Natural killer cell (primary cell): Measurements from ENCODE around the gene PPP2R3B. TPM values are rescaled to one million over a fixed set of nuclear protein-coding genes. Genes with fewer than 3 reads are reported as not detected.

Source experiments
- ATAC-seq, 3 donors: fragments of 150-1000 bp in 2 of 3; fragments of 200-7000 bp in 1 of 3; cut with Tn5 transposase; 1 replicate in 1 of 3; 2 replicates in 2 of 3; pipeline ENCODE4 v1.10.0; 2021; ENCODE audit warnings: mild to moderate bottlenecking in 2 of 3, moderate library complexity in 2 of 3
- DNase-seq, 2 donors: peaks; one replicate each; pipeline versions ENCODE4 v3.0.0 to v3.0.0-alpha.2; 2013 to 2021; ENCODE audit warnings: mixed read lengths in 1 of 2
- H3K27ac ChIP-seq: one replicate; pipeline ENCODE4 v1.5.1; 2013; ENCODE audit warnings: mild to moderate bottlenecking, low read length
- H3K27me3 ChIP-seq: one replicate; pipeline ENCODE4 v1.6.1; 2013; ENCODE audit warnings: low read length; ENCODE audit not compliant: control insufficient read depth, insufficient read depth
- H3K36me3 ChIP-seq: one replicate; pipeline ENCODE4 v1.6.1; 2013; ENCODE audit warnings: low read length; ENCODE audit not compliant: control insufficient read depth, insufficient read depth
- H3K4me1 ChIP-seq: one replicate; pipeline ENCODE4 v1.6.1; 2013; ENCODE audit warnings: low read length; ENCODE audit not compliant: control insufficient read depth, insufficient read depth
- H3K4me3 ChIP-seq: one replicate; pipeline ENCODE4 v1.5.1; 2013; ENCODE audit warnings: low read length
- H3K9me3 ChIP-seq: one replicate; pipeline ENCODE4 v1.6.1; 2013; ENCODE audit warnings: low read length; ENCODE audit not compliant: control insufficient read depth, insufficient read depth
- H3K27ac Mint-ChIP-seq, 2 donors: one replicate each; pipeline ENCODE4 v1.8.0; 2022; ENCODE audit warnings: mild to moderate bottlenecking in 2 of 2, mixed read lengths in 2 of 2, moderate library complexity in 1 of 2
- H3K27me3 Mint-ChIP-seq, 2 donors: one replicate each; pipeline ENCODE4 v1.8.0; 2022; ENCODE audit warnings: low read depth in 2 of 2, mixed read lengths in 2 of 2
- H3K36me3 Mint-ChIP-seq: one replicate; pipeline ENCODE4 v1.8.0; 2022; ENCODE audit warnings: mixed read lengths
- H3K4me1 Mint-ChIP-seq, 2 donors: one replicate each; pipeline ENCODE4 v1.8.0; 2022; ENCODE audit warnings: mixed read lengths in 2 of 2
- H3K4me3 Mint-ChIP-seq: one replicate; pipeline ENCODE4 v1.8.0; 2022; ENCODE audit warnings: mild to moderate bottlenecking, moderate library complexity, mixed read lengths
- H3K9me3 Mint-ChIP-seq, 2 donors: one replicate each; pipeline ENCODE4 v1.8.0; 2022; ENCODE audit warnings: mixed read lengths in 2 of 2
- WGBS: methylation state at CpG from one replicate; pipeline ENCODE4 v1.1.7; 2013; ENCODE audit warnings: missing lambda C conversion rate; ENCODE audit not compliant: insufficient coverage; 5-methylcytosine and 5-hydroxymethylcytosine counted together
- intact Hi-C: fragments of 100-400 bp; cut with micrococcal nuclease; formaldehyde crosslinking; loops from one replicate; pipeline ENCODE4 v1.14.2; 2022
- total RNA-seq, 4 donors: library from RNA; stranded (reverse); fragments of 120-200 nt in 1 of 4; gene quantifications; one replicate each; pipeline versions ENCODE4 v1.2.3 to v1.2.4, GENCODE V29; 2013 to 2022
- TF ChIP-seq, protein P1 (sequence below): fragments of 200-600 bp; IDR thresholded peaks from one replicate; pipeline ENCODE4 v1.8.0; 2022; ENCODE audit warnings: antibody characterized with exemption

The PPP2R3B gene, protein sequence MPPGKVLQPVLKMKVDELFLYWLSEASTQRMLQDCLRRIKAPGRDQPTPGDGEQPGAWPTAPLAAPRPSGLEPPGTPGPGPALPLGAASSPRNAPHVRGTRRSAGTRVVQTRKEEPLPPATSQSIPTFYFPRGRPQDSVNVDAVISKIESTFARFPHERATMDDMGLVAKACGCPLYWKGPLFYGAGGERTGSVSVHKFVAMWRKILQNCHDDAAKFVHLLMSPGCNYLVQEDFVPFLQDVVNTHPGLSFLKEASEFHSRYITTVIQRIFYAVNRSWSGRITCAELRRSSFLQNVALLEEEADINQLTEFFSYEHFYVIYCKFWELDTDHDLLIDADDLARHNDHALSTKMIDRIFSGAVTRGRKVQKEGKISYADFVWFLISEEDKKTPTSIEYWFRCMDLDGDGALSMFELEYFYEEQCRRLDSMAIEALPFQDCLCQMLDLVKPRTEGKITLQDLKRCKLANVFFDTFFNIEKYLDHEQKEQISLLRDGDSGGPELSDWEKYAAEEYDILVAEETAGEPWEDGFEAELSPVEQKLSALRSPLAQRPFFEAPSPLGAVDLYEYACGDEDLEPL
- total RNA-seq: 10 to 100 TPM; 14.0 to 19.4 (median 14.6) TPM
- total RNA-seq (2013): 15.7 TPM

DNA sequence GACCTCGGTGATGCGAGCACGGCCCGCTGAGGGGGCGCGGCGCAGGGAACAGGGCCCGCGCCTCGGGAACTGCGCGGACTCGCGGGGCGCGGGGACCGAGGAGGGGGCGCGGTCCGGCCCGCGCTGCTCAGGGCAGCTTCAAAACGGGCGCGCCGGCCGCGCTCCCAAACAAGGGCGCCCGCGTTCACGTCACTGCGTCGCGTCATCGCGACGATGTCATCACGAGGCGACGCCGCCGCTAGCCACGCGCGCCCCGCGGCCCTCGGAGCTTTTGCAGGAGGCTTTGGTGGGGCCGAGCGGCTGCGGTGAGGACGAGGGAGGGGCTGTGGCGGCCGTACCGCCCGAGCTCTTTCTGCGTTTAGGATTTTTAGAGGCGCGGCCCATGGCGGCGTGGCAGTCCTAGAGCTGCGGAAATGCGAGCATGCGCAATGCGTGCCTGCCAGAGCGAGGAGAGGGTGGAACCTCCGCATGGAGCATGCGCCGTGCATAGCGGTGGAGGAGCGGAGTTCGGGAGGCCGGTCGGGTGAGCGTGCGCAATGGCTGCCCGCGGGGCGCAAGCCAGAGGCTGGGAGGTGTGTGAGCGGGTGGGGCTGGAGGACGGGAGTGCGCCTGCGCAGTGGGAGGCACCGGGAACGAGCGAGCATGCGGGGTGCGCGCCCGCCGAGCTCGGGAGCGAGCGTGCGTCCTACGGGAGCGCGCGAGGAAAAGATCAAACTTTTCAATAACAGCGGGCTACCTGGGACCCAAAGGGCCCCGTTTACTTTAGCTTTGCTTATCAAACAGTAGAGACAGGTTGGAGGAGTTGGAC lies at the start of gene PPP2R3B:
TSS of gene PPP2R3B (minus strand) at position 140 of the 808 bp plus-strand sequence. CDS start 216 bp downstream, outside the sequence.
- intact Hi-C loops: loop anchor here (1.0 kb wide), 1 partner anchor 69 kb away; the partner anchor contains the start of gene GTPBP6
- no peaks in the 10 kb centered on the region for H3K36me3 Mint-ChIP-seq
- TF ChIP-seq, protein P1, sequence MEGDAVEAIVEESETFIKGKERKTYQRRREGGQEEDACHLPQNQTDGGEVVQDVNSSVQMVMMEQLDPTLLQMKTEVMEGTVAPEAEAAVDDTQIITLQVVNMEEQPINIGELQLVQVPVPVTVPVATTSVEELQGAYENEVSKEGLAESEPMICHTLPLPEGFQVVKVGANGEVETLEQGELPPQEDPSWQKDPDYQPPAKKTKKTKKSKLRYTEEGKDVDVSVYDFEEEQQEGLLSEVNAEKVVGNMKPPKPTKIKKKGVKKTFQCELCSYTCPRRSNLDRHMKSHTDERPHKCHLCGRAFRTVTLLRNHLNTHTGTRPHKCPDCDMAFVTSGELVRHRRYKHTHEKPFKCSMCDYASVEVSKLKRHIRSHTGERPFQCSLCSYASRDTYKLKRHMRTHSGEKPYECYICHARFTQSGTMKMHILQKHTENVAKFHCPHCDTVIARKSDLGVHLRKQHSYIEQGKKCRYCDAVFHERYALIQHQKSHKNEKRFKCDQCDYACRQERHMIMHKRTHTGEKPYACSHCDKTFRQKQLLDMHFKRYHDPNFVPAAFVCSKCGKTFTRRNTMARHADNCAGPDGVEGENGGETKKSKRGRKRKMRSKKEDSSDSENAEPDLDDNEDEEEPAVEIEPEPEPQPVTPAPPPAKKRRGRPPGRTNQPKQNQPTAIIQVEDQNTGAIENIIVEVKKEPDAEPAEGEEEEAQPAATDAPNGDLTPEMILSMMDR: no peak
- ATAC-seq (peak; percentile 93 to 96 (median 94)), DNase-seq (peak; percentile 97 to 100)
- Histone ChIP-seq H3K4me3 (peak within 1 kb of the TSS; percentile 95), H3K27me3 (no peaks in the 10 kb centered on the region), H3K27ac (peak within 1 kb of the TSS; percentile 99), H3K9me3 (no peaks in the 10 kb centered on the region), H3K36me3 (no peaks in the 10 kb centered on the region), H3K4me1 (peaks cover 10% of the 10 kb centered on the region)
- WGBS: under 1% methylated on average over 102 of the region's 102 CpGs
- H3K27ac Mint-ChIP-seq: peak within 1 kb of the TSS; percentile 99 to 100
- H3K4me3 Mint-ChIP-seq: peak within 1 kb of the TSS; percentile 99
- peaks cover 10% of the 10 kb centered on the region in 2 donors for H3K4me1 Mint-ChIP-seq
- no peaks in the 10 kb centered on the region for H3K27me3 Mint-ChIP-seq
- H3K9me3 Mint-ChIP-seq: no peaks in the 10 kb centered on the region

DNA sequence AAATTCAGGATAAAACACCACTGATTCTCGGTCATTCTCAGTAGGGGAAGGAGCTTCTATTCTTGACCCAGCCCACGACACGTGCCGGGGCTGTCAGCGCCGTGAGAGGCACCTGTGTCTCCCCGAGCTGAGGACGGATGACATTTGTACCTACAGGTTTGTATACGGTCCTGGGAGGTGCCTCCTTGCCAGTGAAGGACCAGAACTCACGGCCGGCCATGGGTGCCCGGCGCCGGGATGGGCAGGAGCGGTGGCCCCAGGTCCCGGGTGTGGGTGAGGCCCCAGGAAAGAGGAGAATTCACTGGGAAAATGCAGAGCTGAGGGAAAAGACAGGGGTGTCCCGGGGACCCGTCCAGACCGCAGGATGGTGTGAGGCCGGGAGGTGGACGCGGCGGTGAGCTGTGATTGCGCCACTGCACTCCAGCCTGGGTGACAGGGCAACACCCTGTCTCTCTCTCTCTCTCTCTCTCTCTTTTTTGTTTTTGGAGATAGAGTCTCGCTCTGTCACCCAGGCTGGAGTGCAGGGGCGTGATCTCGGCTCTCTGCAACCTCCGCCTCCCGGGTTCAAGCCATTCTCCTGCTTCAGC lies 48.9 kb upstream of the PPP2R3B start:
- 79% methylated on average over 29 of the region's 29 CpGs for WGBS
- Mint-ChIP-seq H3K27me3 (no peaks in the 10 kb centered on the region), H3K4me1 (peaks cover 0 to 16% of the 10 kb centered on the region in 2 donors), H3K36me3 (no peaks in the 10 kb centered on the region), H3K27ac (no peak overlapping the region), H3K9me3 (peaks cover 11 to 13% of the 10 kb centered on the region in 2 donors), H3K4me3 (no peak overlapping the region)
- no peak overlapping the region for H3K4me3 ChIP-seq
- ATAC-seq (no peak), DNase-seq (no peak)
- intact Hi-C loops: no loop called here
- H3K9me3 ChIP-seq: peaks cover 6% of the 10 kb centered on the region
- TF ChIP-seq, protein P1: no peak
- no peaks in the 10 kb centered on the region for H3K4me1 ChIP-seq
- no peaks in the 10 kb centered on the region for H3K27me3 ChIP-seq
- no peak overlapping the region for H3K27ac ChIP-seq
- no peaks in the 10 kb centered on the region for H3K36me3 ChIP-seq

DNA sequence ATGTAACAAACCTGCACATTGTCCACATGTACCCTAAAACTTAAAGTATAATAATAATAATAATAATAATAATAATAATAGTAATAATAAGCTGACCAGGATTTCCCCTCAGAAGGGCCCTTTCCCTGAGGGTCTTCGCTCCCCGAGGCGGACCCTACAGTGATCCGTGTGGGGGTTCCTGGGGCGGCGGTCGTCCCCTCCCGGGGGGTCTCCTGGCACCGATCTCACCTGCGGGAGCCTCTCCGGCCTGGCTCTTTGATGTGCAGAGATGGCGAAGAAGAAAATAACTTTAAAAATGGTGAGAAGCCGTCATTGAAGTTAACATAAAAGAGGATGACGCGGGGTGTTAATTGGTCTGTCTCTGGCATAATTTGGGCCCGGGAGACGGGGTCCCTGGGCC lies 48.2 kb upstream of the PPP2R3B start:
- 73% methylated on average over 17 of the region's 17 CpGs for whole genome bisulfite sequencing
- DNase-seq (no peak), ATAC-seq (no peak)
- Mint-ChIP-seq H3K36me3 (no peaks in the 10 kb centered on the region), H3K4me1 (peaks cover 0 to 9% of the 10 kb centered on the region in 2 donors), H3K9me3 (peaks cover 10 to 11% of the 10 kb centered on the region in 2 donors), H3K27ac (no peak overlapping the region), H3K27me3 (no peaks in the 10 kb centered on the region), H3K4me3 (no peak overlapping the region)
- Histone ChIP-seq H3K4me3 (no peak overlapping the region), H3K4me1 (no peaks in the 10 kb centered on the region), H3K9me3 (no peaks in the 10 kb centered on the region), H3K27me3 (no peaks in the 10 kb centered on the region), H3K27ac (no peak overlapping the region), H3K36me3 (no peaks in the 10 kb centered on the region)
- intact Hi-C loops: no loop called here
- TF ChIP-seq, protein P1: no peak
